Progenitor cell of endocrine pancreas (in vitro differentiated cells): Measurements from ENCODE around the gene PRR35. TPM values are rescaled to one million over a fixed set of nuclear protein-coding genes. Genes with fewer than 3 reads are reported as not detected.

ENCODE experiments used
- DNase-seq: peaks from one replicate; pipeline ENCODE4 v3.0.0; 2021; ENCODE audit warnings: low spot score; ENCODE audit not compliant: unreplicated experiment
- H3K27ac Mint-ChIP-seq: 2 replicates; pipeline ENCODE4 v1.8.0; 2021; ENCODE audit warnings: mild to moderate bottlenecking, moderate library complexity, mixed read lengths
- H3K27me3 Mint-ChIP-seq: 2 replicates; pipeline ENCODE4 v1.8.0; 2021; ENCODE audit warnings: mixed read lengths
- H3K36me3 Mint-ChIP-seq: 2 replicates; pipeline ENCODE4 v1.8.0; 2022; ENCODE audit warnings: mixed read lengths; ENCODE audit not compliant: insufficient read depth
- H3K4me1 Mint-ChIP-seq: 2 replicates; pipeline ENCODE4 v1.8.0; 2021; ENCODE audit warnings: low read depth, mixed read lengths
- H3K4me3 Mint-ChIP-seq: 2 replicates; pipeline ENCODE4 v1.8.0; 2021; ENCODE audit warnings: low read depth, mild to moderate bottlenecking, moderate library complexity, mixed read lengths
- H3K9me3 Mint-ChIP-seq: 2 replicates; pipeline ENCODE4 v1.8.0; 2021; ENCODE audit warnings: low read depth, mixed read lengths
- total RNA-seq: library from RNA; stranded (reverse); gene quantifications from 2 replicates; pipeline ENCODE4 v1.2.1, GENCODE V29; 2021
- TF ChIP-seq, protein P1 (sequence below): fragments of 200-600 bp; sonication (generic); IDR thresholded peaks from one replicate; pipeline ENCODE4 v1.5.0; 2021; ENCODE audit warnings: antibody characterized with exemption, mild to moderate bottlenecking; ENCODE audit not compliant: unreplicated experiment

Gene PRR35
- total RNA-seq, 1 donor from 2014 or later: not detected

- Mint-ChIP-seq H3K27ac (no peak overlapping the region), H3K9me3 (no peaks in the 10 kb centered on the region), H3K4me3 (no peak overlapping the region), H3K4me1 (peaks cover 1% of the 10 kb centered on the region), H3K36me3 (peaks cover 11% of the 10 kb centered on the region), H3K27me3 (no peaks in the 10 kb centered on the region)
- no peak for DNase-seq
- TF ChIP-seq, protein P1, sequence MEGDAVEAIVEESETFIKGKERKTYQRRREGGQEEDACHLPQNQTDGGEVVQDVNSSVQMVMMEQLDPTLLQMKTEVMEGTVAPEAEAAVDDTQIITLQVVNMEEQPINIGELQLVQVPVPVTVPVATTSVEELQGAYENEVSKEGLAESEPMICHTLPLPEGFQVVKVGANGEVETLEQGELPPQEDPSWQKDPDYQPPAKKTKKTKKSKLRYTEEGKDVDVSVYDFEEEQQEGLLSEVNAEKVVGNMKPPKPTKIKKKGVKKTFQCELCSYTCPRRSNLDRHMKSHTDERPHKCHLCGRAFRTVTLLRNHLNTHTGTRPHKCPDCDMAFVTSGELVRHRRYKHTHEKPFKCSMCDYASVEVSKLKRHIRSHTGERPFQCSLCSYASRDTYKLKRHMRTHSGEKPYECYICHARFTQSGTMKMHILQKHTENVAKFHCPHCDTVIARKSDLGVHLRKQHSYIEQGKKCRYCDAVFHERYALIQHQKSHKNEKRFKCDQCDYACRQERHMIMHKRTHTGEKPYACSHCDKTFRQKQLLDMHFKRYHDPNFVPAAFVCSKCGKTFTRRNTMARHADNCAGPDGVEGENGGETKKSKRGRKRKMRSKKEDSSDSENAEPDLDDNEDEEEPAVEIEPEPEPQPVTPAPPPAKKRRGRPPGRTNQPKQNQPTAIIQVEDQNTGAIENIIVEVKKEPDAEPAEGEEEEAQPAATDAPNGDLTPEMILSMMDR: no peak
These were observed 38.9 kb downstream of the PRR35 start for GRCh38 chr16:598823-599739.

DNA sequence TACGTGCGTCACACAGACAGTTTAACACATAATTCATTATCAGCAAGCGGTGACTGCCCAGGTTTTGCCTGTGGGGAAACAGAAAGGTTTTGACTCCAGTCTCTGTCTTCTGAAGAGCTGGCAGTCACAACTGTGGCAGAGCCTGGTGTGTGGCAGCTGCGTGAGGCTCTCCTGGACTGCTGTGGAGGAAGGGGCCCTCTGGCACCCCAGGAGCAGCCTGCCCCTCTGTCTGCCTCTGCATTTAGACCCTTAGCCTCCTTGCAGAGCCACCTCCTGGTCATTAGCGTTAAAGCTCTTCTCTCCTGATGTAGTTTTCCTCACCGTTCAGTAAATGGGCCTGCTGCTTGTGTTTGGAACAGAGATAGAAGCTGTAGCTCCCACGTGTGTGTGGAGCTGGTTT, 40.6 kb downstream of the PRR35 start:
- TF ChIP-seq, protein P1: no peak
- no peaks in the 10 kb centered on the region for H3K27me3 Mint-ChIP-seq
- no peaks in the 10 kb centered on the region for H3K4me1 Mint-ChIP-seq
- no peak for DNase-seq
- no peak overlapping the region for H3K27ac Mint-ChIP-seq
- H3K4me3 Mint-ChIP-seq: no peak overlapping the region
- peaks cover 7% of the 10 kb centered on the region for H3K9me3 Mint-ChIP-seq
- peaks cover 20% of the 10 kb centered on the region for H3K36me3 Mint-ChIP-seq

DNA sequence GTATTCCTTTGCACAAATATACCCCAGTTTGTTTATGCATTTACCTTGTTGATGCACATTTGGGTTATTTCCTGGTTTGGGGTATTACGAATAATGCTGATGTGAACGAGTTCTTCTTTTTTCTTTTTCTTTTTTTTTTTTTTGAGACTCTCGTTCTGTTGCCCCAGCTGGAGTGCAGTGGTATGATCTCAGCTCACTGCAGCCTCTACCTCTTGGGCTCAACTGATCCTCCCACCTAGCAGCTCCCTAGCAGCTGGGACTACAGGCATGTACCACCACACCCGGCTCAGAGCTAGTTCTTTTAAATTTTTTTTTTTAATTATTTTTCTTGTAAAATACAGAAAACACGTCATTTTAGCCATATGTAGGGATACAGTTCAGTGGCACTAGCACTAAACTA, 43.7 kb downstream of the PRR35 start:
- H3K27me3 Mint-ChIP-seq: no peaks in the 10 kb centered on the region
- H3K4me1 Mint-ChIP-seq: peaks cover 2% of the 10 kb centered on the region
- H3K27ac Mint-ChIP-seq: no peak overlapping the region
- H3K4me3 Mint-ChIP-seq: no peak overlapping the region
- peaks cover 18% of the 10 kb centered on the region for H3K36me3 Mint-ChIP-seq
- H3K9me3 Mint-ChIP-seq: peaks cover 7% of the 10 kb centered on the region
- DNase-seq: no peak
- TF ChIP-seq, protein P1: no peak

- peaks cover 16% of the 10 kb centered on the region for H3K36me3 Mint-ChIP-seq
- DNase-seq: no peak
- TF ChIP-seq, protein P1: no peak
- H3K27me3 Mint-ChIP-seq: no peaks in the 10 kb centered on the region
- H3K4me3 Mint-ChIP-seq: no peak overlapping the region
- peaks cover 4% of the 10 kb centered on the region for H3K4me1 Mint-ChIP-seq
- H3K9me3 Mint-ChIP-seq: peaks cover 7% of the 10 kb centered on the region
- no peak overlapping the region for H3K27ac Mint-ChIP-seq
These were observed 46.6 kb downstream of the PRR35 start for GRCh38 chr16:606656-607307.

DNA sequence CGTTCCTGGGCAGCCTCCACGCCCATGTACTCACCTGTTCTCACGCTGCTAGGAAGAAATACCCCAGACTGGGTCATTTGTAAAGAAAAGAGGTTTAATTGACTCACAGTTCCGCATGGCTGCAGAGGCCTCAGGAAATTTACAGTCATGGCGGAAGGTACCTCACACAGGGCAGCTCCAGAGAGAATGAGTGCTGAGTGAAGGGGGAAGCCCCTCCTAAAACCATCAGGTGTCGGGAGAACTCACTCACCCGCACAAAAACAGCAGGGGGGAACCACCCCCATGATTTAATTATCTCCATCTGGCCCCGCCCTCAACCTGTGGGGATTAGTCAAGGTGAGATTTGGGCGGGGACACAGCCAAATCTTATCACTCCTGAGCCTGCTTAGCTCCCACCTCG, 47.8 kb downstream of the PRR35 start:
- peaks cover 7% of the 10 kb centered on the region for H3K9me3 Mint-ChIP-seq
- TF ChIP-seq, protein P1: no peak
- H3K36me3 Mint-ChIP-seq: peaks cover 16% of the 10 kb centered on the region
- no peak overlapping the region for H3K4me3 Mint-ChIP-seq
- no peak for DNase-seq
- H3K27me3 Mint-ChIP-seq: no peaks in the 10 kb centered on the region
- H3K27ac Mint-ChIP-seq: no peak overlapping the region
- peaks cover 4% of the 10 kb centered on the region for H3K4me1 Mint-ChIP-seq
